Psoas muscle (tissue), 8 donors: Measurements from ENCODE around the gene STAG1. TPM values are rescaled to one million over a fixed set of nuclear protein-coding genes. Genes with fewer than 3 reads are reported as not detected.

Source experiments
- ATAC-seq, 4 donors: fragments of 200-7000 bp; cut with Tn5 transposase; one replicate each; pipeline ENCODE4 v1.9.1; 2020; ENCODE audit warnings: moderate library complexity in 3 of 4, mild to moderate bottlenecking in 2 of 4
- DNase-seq, 2 donors: peaks; one replicate each; pipeline ENCODE4 v3.0.0-alpha.2; 2020
- H3K27ac ChIP-seq: fragments of 200-600 bp; one replicate; pipeline ENCODE4 v1.8.0; 2022
- H3K27me3 ChIP-seq, 3 donors: fragments of 200-600 bp in 1 of 3; one replicate each; pipeline versions ENCODE4 v1.6.1 to v1.8.0; 2013 to 2022; ENCODE audit warnings: low read length in 2 of 3, mild to moderate bottlenecking in 2 of 3, moderate library complexity in 1 of 3; ENCODE audit not compliant: insufficient read depth in 3 of 3
- H3K36me3 ChIP-seq, 2 donors: fragments of 200-600 bp in 1 of 2; one replicate each; pipeline versions ENCODE4 v1.6.1 to v1.8.0; 2013 to 2022; ENCODE audit warnings: low read depth in 1 of 2, mild to moderate bottlenecking in 1 of 2, moderate library complexity in 1 of 2; ENCODE audit not compliant: insufficient read depth in 1 of 2
- H3K4me1 ChIP-seq: fragments of 200-600 bp; one replicate; pipeline ENCODE4 v1.8.0; 2022
- H3K4me3 ChIP-seq: fragments of 200-600 bp; one replicate; pipeline ENCODE4 v1.8.0; 2022; ENCODE audit warnings: mild to moderate bottlenecking
- H3K9me3 ChIP-seq: fragments of 200-600 bp; one replicate; pipeline ENCODE4 v1.8.0; 2022
- CTCF ChIP-seq: fragments of 200-600 bp; IDR thresholded peaks from one replicate; pipeline ENCODE4 v1.8.0; 2022; ENCODE audit warnings: antibody characterized with exemption
- WGBS, 3 donors: extraction: QIAGEN DNeasy Blood & Tissue Kit; methylation state at CpG; one replicate each; pipeline versions ENCODE4 v1.1.6 to v1.1.7; 2013; 5-methylcytosine and 5-hydroxymethylcytosine counted together
- intact Hi-C, 2 donors: fragments of 100-400 bp; cut with DNase I; formaldehyde crosslinking; loops; one replicate each; pipeline versions ENCODE4 v1.11.0 to v1.14.2; 2022
- polyA plus RNA-seq, 3 donors: library from polyadenylated mRNA; stranded (reverse); fragments of 200-250 nt; gene quantifications; one replicate each; pipeline ENCODE4 v1.2.3, GENCODE V29; 2013
- total RNA-seq, 4 donors: library from RNA; stranded (reverse); fragmentation: NEBNext Ultra II Directional in 2 of 4; extraction: Animal tissue kit (Norgen Biotek cat#: 25700) in 2 of 4; gene quantifications; one replicate each; pipeline versions ENCODE4 v1.2.1 to v1.2.4, GENCODE V29; 2021 to 2023
- donor health status: healthy with polysubstance abuse.
- donor health status: DM: no; HTN: no; CAD: no; lungs with moderate emphysema.
- donor health status: Bipolar disorder and iron deficiency.
- donor health status: healthy.
- donor health status: DM: yes; HTN: yes; CAD: no.
- donor health status: DM: no; HTN: no; CAD: no.
- donor health status: DM: no; HTN: no; CAD: no.
- donor health status: DM: yes; HTN: yes; CAD: no.

STAG1 gene
- total and polyA plus RNA-seq, 7 donors = 8.8 to 27.7 (median 19.7) TPM

GRCh38 chr3:136291302-136291701 lies 460.9 kb downstream of the STAG1 start:
- 96 to 99% (median 98%) methylated on average over 5 of the region's 5 CpGs for WGBS, 3 donors
- H3K36me3 ChIP-seq = peaks cover 4 to 60% of the 10 kb centered on the region in 2 donors
- H3K4me3 ChIP-seq = no peak overlapping the region
- DNase-seq (no peak), ATAC-seq (no peak)
- H3K27me3 ChIP-seq = no peaks in the 10 kb centered on the region
- H3K4me1 ChIP-seq = no peaks in the 10 kb centered on the region
- no peak overlapping the region for H3K27ac ChIP-seq
- intact Hi-C loops = no loop called here
- TF ChIP-seq CTCF = no peak
- H3K9me3 ChIP-seq = no peaks in the 10 kb centered on the region

Other genes with a start within 250 kb of the STAG1 start
- 1 to 10 TPM in 3 of 4 donors, under 1 TPM in 1; 0.69 to 2.5 (median 1.8) TPM for gene SLC35G2, start 66.7 kb upstream of the STAG1 start, total RNA-seq
- 1 to 10 TPM in 2 of 3 donors, under 1 TPM in 1; 0.90 to 1.9 (median 1.2) TPM for gene SLC35G2, start 66.7 kb upstream of the STAG1 start, polyA plus RNA-seq
- 10 to 100 TPM; 25.4 to 33.4 (median 30.7) TPM for gene NCK1, start 109.8 kb upstream of the STAG1 start, total RNA-seq
- 10 to 100 TPM; 16.2 to 25.0 (median 18.0) TPM for gene NCK1, start 109.8 kb upstream of the STAG1 start, polyA plus RNA-seq
- gene IL20RB, start 205.6 kb upstream of the STAG1 start, total RNA-seq = under 1 TPM in 3 of 4 donors, not detected in 1; 0.56 to 0.71 (median 0.71) TPM
- gene IL20RB, start 205.6 kb upstream of the STAG1 start, polyA plus RNA-seq = 1 to 10 TPM in 1 of 3 donors, under 1 TPM in 2; 0.46 to 1.6 (median 0.66) TPM